Measurements from ENCODE around the gene POMGNT2. TPM values are rescaled to one million over a fixed set of nuclear protein-coding genes. Genes with fewer than 3 reads are reported as not detected.

The POMGNT2 gene
- total RNA-seq, 1 donor from 2014 or later = 13.0 TPM

GRCh38 chr3:43043793-43044192, 62.1 kb downstream of the POMGNT2 start:
- no peak for FAIRE-seq
- no peak overlapping the region for H3K27ac ChIP-seq (ENCODE audit: low read depth, low read length)
- Mint-ChIP-seq H3K4me3 (ENCODE audit: unreplicated experiment) (no peak overlapping the region), H3K4me1 (ENCODE audit: low read depth, unreplicated experiment) (no peaks in the 10 kb centered on the region), H3K9me3 (ENCODE audit: unreplicated experiment) (peaks cover 28% of the 10 kb centered on the region), H3K27me3 (ENCODE audit: low read depth, unreplicated experiment) (no peaks in the 10 kb centered on the region), H3K36me3 (ENCODE audit: low read depth, unreplicated experiment) (no peaks in the 10 kb centered on the region), H3K27ac (ENCODE audit: unreplicated experiment) (no peak overlapping the region)
- DNase-seq (ENCODE audit: low read depth) = no peak
- H2AFZ ChIP-seq (ENCODE audit: low read depth, low read length) = no peak overlapping the region
- H3K4me3 ChIP-seq (ENCODE audit: insufficient read depth, low read depth, low read length) = no peak overlapping the region
- H3K79me2 ChIP-seq (ENCODE audit: insufficient read depth, low read length) = no peaks in the 10 kb centered on the region
- no peak overlapping the region for H3K9ac ChIP-seq (ENCODE audit: low read length)
- no peak overlapping the region for H3K4me2 ChIP-seq (ENCODE audit: low read length)
- no peaks in the 10 kb centered on the region for H4K20me1 ChIP-seq (ENCODE audit: insufficient read depth, low read length)
- H3K9me3 ChIP-seq (ENCODE audit: insufficient read depth, low read depth, low read length) = peaks cover 8% of the 10 kb centered on the region
- H3K36me3 ChIP-seq (ENCODE audit: insufficient read depth, low read length) = no peaks in the 10 kb centered on the region
- H3K4me1 ChIP-seq (ENCODE audit: insufficient read depth, low read length) = no peaks in the 10 kb centered on the region
- no peaks in the 10 kb centered on the region for H3K27me3 ChIP-seq (ENCODE audit: insufficient read depth, low read length)
- TF ChIP-seq EZH2 (IDR thresholded peaks at IDR 0.05; ENCODE audit: insufficient read depth, low read length) = no peak
- TF ChIP-seq, protein P1, sequence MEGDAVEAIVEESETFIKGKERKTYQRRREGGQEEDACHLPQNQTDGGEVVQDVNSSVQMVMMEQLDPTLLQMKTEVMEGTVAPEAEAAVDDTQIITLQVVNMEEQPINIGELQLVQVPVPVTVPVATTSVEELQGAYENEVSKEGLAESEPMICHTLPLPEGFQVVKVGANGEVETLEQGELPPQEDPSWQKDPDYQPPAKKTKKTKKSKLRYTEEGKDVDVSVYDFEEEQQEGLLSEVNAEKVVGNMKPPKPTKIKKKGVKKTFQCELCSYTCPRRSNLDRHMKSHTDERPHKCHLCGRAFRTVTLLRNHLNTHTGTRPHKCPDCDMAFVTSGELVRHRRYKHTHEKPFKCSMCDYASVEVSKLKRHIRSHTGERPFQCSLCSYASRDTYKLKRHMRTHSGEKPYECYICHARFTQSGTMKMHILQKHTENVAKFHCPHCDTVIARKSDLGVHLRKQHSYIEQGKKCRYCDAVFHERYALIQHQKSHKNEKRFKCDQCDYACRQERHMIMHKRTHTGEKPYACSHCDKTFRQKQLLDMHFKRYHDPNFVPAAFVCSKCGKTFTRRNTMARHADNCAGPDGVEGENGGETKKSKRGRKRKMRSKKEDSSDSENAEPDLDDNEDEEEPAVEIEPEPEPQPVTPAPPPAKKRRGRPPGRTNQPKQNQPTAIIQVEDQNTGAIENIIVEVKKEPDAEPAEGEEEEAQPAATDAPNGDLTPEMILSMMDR (IDR thresholded peaks at IDR 0.05; ENCODE audit: insufficient read depth, low read depth, low read length) = no peak

DNA sequence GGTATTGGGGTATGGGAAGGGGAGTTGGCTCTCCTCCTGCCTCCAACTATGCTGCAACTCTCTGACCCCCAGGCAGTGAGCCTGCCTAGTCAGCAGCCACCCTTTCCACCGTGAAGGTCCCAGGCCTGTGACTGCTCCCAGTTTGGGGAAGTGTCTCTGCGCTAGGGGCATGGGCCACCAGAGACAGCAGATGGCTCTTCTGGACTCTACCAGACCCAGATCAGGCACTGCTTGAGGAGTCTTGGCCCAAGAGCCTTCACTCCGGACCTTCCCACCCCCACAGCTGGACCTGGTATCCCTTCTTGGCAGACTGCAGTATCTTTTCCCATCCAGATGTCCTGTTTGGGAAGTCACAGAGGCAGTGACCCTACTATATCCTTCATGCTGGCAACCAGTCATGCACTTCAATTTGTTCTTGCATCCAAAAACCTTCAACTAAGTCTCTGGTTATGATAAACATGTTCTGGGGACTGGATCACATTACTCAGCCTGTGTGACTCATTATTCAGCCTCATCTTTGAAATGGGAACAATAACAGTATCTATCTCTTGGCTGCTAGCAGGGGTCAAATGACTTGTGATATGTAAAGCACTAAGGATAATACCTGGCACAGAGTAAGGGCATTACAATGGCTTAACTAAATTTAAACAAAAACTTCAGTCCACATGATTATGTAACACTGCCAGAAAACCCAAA, 62.7 kb downstream of the POMGNT2 start:
- Histone ChIP-seq H3K27ac (ENCODE audit: low read depth, low read length) (no peak overlapping the region), H3K4me3 (ENCODE audit: insufficient read depth, low read depth, low read length) (no peak overlapping the region), H3K9ac (ENCODE audit: low read length) (no peak overlapping the region), H4K20me1 (ENCODE audit: insufficient read depth, low read length) (no peaks in the 10 kb centered on the region), H3K4me2 (ENCODE audit: low read length) (no peak overlapping the region), H3K4me1 (ENCODE audit: insufficient read depth, low read length) (no peaks in the 10 kb centered on the region), H3K9me3 (ENCODE audit: insufficient read depth, low read depth, low read length) (peaks cover 8% of the 10 kb centered on the region), H2AFZ (ENCODE audit: low read depth, low read length) (no peak overlapping the region), H3K36me3 (ENCODE audit: insufficient read depth, low read length) (no peaks in the 10 kb centered on the region), H3K79me2 (ENCODE audit: insufficient read depth, low read length) (no peaks in the 10 kb centered on the region), H3K27me3 (ENCODE audit: insufficient read depth, low read length) (no peaks in the 10 kb centered on the region)
- TF ChIP-seq, protein P1 (IDR thresholded peaks at IDR 0.05; ENCODE audit: insufficient read depth, low read depth, low read length) = no peak
- TF ChIP-seq EZH2 (IDR thresholded peaks at IDR 0.05; ENCODE audit: insufficient read depth, low read length) = no peak
- Mint-ChIP-seq H3K9me3 (ENCODE audit: unreplicated experiment) (peaks cover 24% of the 10 kb centered on the region), H3K27me3 (ENCODE audit: low read depth, unreplicated experiment) (no peaks in the 10 kb centered on the region), H3K36me3 (ENCODE audit: low read depth, unreplicated experiment) (no peaks in the 10 kb centered on the region), H3K4me1 (ENCODE audit: low read depth, unreplicated experiment) (no peaks in the 10 kb centered on the region), H3K27ac (ENCODE audit: unreplicated experiment) (no peak overlapping the region), H3K4me3 (ENCODE audit: unreplicated experiment) (no peak overlapping the region)
- DNase-seq (ENCODE audit: low read depth) (no peak), FAIRE-seq (no peak)

- no peak for TF ChIP-seq EZH2 (IDR thresholded peaks at IDR 0.05; ENCODE audit: insufficient read depth, low read length)
- TF ChIP-seq, protein P1 (IDR thresholded peaks at IDR 0.05; ENCODE audit: insufficient read depth, low read depth, low read length) = no peak
- Histone ChIP-seq H3K9me3 (ENCODE audit: insufficient read depth, low read depth, low read length) (peaks cover 8% of the 10 kb centered on the region), H3K4me1 (ENCODE audit: insufficient read depth, low read length) (no peaks in the 10 kb centered on the region), H2AFZ (ENCODE audit: low read depth, low read length) (no peak overlapping the region), H3K9ac (ENCODE audit: low read length) (no peak overlapping the region), H3K27me3 (ENCODE audit: insufficient read depth, low read length) (no peaks in the 10 kb centered on the region), H3K36me3 (ENCODE audit: insufficient read depth, low read length) (no peaks in the 10 kb centered on the region), H3K79me2 (ENCODE audit: insufficient read depth, low read length) (no peaks in the 10 kb centered on the region), H4K20me1 (ENCODE audit: insufficient read depth, low read length) (no peaks in the 10 kb centered on the region), H3K4me3 (ENCODE audit: insufficient read depth, low read depth, low read length) (no peak overlapping the region), H3K27ac (ENCODE audit: low read depth, low read length) (no peak overlapping the region), H3K4me2 (ENCODE audit: low read length) (no peak overlapping the region)
- H3K4me1 Mint-ChIP-seq (ENCODE audit: low read depth, unreplicated experiment) = no peaks in the 10 kb centered on the region
- peaks cover 17% of the 10 kb centered on the region for H3K9me3 Mint-ChIP-seq (ENCODE audit: unreplicated experiment)
- H3K4me3 Mint-ChIP-seq (ENCODE audit: unreplicated experiment) = no peak overlapping the region
- no peak for FAIRE-seq
- no peak overlapping the region for H3K27ac Mint-ChIP-seq (ENCODE audit: unreplicated experiment)
- no peaks in the 10 kb centered on the region for H3K36me3 Mint-ChIP-seq (ENCODE audit: low read depth, unreplicated experiment)
- DNase-seq (ENCODE audit: low read depth) = no peak
- no peaks in the 10 kb centered on the region for H3K27me3 Mint-ChIP-seq (ENCODE audit: low read depth, unreplicated experiment)
Observed at GRCh38 chr3:43041517-43041916, 64.4 kb downstream of the POMGNT2 start.

All from astrocyte (in vitro differentiated cells and primary cell).